ENCODE measurements around the gene CCSER1.
A peak's percentile ranks its signal among the peaks of the same experiment; 100 is the strongest.

Gene CCSER1

GRCh38 chr4:90127223-90127705, at the start of gene CCSER1:
TSS of gene CCSER1 (plus strand) at chr4:90127394.
- DNase-seq, result peak in 1 of 2 donors; percentile 40

DNA sequence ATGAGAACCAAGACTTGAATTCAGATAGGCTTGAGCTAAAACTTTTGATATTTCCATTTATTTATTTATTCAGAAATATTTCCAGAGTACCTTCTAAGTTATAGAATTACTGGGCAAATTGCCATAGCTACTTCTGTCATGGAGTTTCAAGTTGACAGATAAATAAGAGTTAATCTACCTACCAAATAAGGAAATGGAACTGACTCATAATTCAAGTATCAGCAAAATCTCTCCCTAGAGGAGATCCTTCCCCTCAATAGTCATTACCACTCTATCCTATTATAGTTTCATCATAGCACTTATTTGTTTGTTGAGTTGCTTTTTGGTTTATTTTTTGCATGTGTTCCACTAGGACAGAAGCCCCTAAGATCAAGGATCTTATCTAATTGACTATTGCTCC, 48.8 kb upstream of the CCSER1 start:
- no peak for DNase-seq

GRCh38 chr4:90080116-90080515, 47.1 kb upstream of the CCSER1 start:
- DNase-seq, result no peak

GRCh38 chr4:90081432-90082144, 45.6 kb upstream of the CCSER1 start:
- no peak for DNase-seq

DNA sequence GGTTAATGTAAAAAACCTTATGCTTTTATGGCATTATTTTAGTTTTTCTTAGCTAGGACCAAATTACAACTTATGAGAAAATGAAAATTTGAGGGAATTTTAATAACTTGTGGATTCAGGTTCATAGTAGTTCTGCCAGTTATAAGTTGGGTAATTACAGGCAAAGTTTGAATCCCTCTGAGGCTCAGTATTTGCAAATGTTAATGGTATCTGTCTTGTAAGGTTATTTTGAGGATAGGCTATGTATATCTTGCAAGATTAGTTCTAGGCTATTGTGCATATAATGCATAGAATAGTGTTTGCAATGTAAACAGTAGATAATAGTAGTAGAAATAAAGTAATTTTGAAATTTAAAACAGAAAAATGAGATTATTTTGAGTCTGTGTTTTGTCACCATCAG, 44.7 kb upstream of the CCSER1 start:
- no peak for DNase-seq

GRCh38 chr4:90084277-90084966, 42.8 kb upstream of the CCSER1 start:
- no peak for DNase-seq

DNA sequence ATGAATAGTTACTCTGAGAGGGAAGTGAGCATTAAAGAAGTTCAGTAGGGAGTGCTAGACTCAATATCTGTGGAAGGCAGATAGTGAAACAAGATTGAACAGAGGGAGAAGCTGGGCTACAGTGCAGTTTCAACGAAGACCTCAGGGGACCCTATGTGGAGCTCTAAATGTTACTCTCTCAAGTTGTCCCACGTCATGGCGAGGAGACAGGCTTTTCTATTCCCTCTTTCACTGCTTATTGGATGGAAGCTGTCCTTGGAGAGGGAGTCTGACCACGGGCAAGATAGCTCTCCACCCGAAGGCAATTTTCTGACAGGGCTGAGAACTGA, 42.3 kb upstream of the CCSER1 start:
- DNase-seq, result no peak

DNA sequence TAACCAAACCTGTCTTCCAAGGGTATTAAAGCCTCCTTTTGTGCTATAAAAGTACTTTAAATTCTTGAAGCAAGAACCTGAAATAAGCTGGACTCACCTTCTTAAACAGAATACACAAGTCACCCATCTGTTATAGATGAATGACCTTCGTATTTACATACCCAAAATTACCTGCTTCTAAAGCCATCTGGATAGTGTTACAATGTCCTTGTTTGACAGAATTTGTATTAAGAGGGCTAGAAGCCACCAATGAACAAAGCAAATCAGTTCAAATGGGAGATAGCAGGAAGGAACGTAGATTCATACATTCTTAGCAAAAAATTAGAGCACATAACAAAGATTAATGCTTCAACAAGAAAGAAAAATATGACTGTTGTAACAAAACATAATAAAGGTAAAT, 33.7 kb upstream of the CCSER1 start:
- DNase-seq, result no peak

- no peak for DNase-seq
These were observed 32.2 kb upstream of the CCSER1 start for GRCh38 chr4:90095000-90095399.

GRCh38 chr4:90099812-90100211, 27.4 kb upstream of the CCSER1 start:
- peak in 1 of 2 donors; percentile 39 for DNase-seq

GRCh38 chr4:90103991-90104390, 23.2 kb upstream of the CCSER1 start:
- DNase-seq, result no peak

DNA sequence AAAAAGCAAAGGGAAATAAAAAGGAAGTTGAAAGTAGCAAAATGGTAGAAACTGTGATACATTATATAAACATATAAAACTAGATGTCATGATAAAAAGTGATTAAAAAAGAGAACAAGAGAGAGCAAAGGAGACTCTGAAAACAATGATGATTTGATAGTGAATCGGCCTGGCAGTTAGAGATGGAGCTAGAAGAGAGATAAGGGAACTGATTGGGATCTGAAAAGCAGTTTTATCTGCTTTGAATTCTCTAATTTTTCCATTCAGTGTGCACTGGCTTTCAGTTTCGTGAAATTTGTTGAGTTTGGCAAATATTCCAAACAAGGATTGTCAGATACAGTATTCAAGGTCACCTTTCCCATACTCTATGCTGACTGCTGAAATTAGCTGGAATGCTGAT, 21.9 kb upstream of the CCSER1 start:
- DNase-seq, result no peak

DNA sequence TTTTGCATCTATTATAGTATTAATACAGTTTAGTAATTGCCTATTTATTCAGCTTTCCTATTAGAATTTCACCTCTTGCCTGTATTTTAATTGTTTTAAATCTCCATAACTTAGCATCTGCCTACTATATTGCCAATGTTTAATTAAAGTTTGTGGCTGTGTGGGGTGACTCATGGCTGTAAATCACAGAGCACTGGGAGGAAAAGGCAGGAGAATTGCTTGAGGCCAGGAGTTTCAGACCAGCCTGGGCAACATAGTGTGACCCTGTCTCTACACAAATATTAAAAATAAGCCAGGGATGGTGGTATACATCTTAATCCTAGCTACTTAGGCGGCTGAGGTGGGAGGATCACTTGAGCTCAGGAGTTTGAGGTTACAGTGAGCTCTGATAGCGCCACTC, 14.5 kb upstream of the CCSER1 start:
- no peak for DNase-seq

DNA sequence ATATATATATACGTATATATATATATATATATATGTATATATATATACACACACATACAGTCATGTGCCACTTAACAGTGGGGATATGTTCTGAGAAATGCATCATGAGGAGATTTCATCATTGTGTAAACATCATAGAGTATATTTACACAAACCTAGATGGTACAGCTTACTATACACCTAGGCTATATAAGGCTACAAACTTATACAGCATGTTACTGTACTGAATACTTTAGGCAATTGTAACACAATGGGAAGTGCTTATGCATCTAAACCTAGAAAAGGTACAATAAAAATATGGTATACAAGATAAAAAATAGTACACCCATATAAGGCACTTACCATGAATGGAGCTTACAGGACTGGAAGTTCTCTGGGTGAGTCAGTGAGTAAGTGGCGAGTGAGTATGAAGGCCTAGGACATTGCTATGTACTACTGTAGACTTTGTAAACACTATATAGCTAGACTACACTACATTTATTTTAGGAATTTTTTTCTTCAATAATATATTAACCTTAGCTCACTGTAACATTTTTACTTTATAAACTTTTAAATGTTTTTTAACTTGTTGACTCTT, 13.2 kb upstream of the CCSER1 start:
- no peak for DNase-seq

- DNase-seq, result no peak
These were observed 8.5 kb upstream of the CCSER1 start for GRCh38 chr4:90118527-90119195.

GRCh38 chr4:90120037-90120436, 7.2 kb upstream of the CCSER1 start:
- no peak for DNase-seq

- no peak for DNase-seq
These were observed 6.4 kb upstream of the CCSER1 start for GRCh38 chr4:90120815-90121214.

DNA sequence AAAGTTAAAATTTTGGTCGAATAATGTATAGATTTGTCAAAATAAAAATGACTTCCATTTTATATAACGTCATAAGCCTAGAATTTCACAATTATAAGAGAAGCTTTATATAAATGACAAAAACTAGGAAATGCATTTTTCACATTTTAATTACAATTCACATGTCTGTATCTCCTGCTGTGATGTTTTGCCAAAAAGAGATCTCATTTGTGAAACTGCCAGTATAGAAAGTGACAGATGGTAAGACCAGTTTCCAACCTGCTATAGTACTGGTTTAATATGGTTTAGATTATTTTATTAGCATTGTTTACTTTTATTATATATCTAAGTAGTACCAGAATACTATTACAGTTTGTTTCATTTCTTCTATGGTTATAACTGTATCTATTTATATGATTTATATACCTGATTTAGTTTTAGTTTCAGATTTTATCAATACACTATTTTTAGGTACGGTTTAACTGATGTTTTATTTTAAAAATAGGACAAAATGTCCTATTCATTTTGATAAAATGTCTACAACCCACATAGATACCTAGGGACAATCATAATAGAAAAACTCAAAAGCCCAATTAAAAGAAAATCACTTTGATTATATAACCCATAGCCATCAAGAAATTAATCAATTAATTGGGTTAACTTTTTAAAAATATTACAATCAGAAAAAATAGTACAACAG, 5.4 kb upstream of the CCSER1 start:
- DNase-seq, result no peak

DNA sequence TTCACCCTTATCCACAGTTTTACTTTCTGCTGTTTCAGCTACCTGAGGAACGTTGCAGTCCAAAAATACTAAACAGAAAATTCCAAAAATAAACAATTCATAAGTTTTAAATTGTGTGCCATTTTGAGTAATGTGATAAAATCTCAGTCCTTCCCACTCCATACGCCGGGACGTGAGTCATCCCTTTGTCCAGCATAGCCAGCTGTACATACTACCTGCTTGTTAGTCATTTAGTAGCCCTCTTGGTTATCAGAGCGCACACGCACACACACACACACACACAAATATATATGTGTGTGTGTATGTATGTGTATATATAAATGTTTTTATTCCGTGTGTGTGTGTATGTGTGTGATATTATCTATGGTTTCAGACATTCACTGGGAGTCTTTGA, 4.8 kb upstream of the CCSER1 start:
- DNase-seq, result no peak

DNA sequence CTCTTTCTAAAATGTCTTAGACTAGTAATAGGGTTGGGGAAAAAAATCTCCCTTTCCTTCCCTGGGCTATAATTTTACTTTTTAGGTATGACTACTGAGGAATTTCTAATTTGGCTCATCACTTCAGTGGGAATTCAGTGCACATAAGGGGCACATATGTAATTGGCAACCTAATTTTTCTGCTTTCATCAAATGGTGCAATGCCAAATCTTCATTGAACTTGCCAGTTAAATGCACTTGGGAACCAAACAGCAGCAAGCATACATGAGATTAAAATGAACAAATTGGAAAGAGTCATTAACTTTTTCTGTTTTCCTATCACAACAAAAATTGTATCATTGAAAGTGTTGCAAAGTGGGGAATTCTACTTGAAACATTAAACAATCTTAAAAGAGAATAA, 2.9 kb upstream of the CCSER1 start:
- no peak for DNase-seq

DNA sequence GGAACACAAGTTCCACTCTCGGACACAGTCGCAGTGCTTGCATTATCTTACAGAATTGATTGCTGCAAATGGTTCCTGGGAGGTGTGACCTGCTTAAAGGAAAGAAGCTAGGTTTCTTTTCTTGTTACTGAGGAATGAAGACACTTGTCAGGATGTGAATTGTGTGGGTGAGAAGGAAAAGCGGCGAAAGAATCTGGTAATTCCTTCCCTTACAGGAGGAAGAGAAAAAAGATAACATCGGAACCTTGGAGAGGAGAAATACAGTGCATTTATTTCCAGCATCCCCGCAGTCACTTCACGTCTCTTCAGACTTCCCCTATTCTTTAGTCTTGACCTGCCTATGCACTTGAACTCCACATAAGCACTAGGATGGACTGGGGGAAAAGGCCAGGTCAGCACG, 389 bp upstream of the CCSER1 start:
- no peak for DNase-seq

- peak in 1 of 2 donors; percentile 25 for DNase-seq
These were observed 632 bp downstream of the CCSER1 start for GRCh38 chr4:90127706-90128345.

Measured in bone marrow (tissue), 2 donors.